Activated CD8-positive, alpha-beta memory T cell treated with anti-CD3 and anti-CD28 coated beads for 1 hour (primary cell): ENCODE measurements around the gene DRAM1.
"Not testable (repeated sequence)": the region's sequence is repeated elsewhere in the genome, so short reads cannot be mapped to it uniquely, and the experiment has no call there.

Experiments used
- DNase-seq, 2 donors: peaks; one replicate each; pipeline ENCODE4 v3.0.0-alpha.2; 2020; ENCODE audit warnings: low read depth in 1 of 2; ENCODE audit errors: extremely low read depth in 1 of 2

DRAM1 gene, protein sequence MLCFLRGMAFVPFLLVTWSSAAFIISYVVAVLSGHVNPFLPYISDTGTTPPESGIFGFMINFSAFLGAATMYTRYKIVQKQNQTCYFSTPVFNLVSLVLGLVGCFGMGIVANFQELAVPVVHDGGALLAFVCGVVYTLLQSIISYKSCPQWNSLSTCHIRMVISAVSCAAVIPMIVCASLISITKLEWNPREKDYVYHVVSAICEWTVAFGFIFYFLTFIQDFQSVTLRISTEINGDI

DNA sequence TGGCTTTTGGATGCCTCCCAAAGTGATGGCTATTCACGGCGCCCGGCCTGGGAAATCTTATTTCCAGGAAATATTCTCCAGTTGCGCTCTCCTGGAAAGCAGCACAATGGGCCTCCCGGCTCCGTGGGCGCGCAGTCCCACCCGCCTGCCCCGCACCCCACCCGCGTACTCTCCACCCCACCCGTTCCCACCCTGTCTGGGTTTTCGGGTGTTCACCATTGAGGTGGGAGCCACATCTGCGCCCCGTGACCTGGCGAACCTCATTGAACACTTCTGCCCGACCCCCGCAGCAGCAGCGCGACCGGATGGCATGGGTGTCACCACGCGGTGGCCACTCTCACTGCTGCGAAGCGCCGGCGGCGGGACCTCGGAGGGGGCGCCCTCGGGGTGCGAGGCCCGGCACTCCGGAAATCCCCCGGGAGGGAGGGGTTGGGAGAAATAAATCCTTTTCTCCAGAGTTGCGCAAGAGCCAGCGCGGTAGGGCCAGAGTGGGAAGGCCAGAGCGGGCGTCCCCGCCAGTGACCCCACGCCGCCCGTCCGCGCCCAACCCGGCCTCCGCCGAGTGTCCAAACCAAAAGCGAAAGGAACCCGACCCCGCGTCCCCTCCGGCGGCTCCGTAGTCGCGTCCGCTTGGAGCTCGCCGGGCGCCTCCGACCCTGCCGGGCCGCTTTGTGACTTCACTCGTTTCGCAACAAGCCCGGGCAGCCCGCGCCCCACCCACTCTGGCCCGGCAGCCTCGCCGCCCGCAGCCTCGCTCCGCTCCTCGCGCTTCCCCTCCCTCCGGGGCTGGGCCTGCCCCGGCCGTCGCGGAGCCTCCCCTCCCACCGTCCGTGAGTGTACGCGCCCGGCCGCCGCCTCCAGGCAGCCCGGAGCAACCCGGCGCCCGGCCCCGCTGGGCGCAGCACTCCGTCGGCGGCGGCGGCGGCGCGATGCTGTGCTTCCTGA, at the start of gene DRAM1:
Gene DRAM1, plus strand, starts transcription at position 720 of the 945 bp plus-strand sequence. Its CDS starts 210 bp downstream, at position 930.
- peak; percentile 36 to 55 for DNase-seq

GRCh38 chr12:101828463-101829196, 48.8 kb upstream of the DRAM1 start:
- no peak for DNase-seq

DNA sequence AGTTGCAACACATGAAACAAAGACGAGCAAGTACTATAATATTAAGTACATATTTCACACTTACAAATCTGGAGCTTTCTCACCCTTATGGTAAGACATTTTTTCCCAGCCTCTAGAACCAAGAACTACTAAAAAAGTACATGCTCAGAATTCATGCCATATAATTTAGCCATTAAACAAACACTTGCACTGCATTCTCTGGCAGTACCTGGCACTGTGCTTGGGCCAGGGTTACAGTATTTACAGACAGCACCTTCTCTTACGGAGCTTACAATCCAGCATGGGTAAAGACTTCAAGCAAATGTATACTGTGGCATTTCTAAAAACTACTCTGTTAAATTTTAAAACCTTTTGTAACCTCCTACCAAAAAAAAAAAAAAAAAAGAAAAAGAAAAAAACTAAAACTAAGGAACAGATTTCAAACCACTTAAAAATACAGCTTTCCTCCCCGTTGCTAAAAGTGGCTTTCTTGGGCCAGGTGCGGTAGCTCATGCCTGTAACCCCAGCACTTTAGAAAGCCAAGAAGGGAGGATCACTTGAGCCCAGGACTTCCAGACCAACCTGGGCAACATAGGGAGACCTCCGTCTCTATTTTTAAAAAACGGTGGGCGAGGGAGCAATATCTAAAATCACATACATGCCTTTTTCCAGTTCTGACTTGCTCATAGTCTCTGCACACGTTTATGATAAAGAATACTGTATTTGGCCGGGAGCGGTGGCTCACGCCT, 47.6 kb upstream of the DRAM1 start:
- DNase-seq, result no peak

DNA sequence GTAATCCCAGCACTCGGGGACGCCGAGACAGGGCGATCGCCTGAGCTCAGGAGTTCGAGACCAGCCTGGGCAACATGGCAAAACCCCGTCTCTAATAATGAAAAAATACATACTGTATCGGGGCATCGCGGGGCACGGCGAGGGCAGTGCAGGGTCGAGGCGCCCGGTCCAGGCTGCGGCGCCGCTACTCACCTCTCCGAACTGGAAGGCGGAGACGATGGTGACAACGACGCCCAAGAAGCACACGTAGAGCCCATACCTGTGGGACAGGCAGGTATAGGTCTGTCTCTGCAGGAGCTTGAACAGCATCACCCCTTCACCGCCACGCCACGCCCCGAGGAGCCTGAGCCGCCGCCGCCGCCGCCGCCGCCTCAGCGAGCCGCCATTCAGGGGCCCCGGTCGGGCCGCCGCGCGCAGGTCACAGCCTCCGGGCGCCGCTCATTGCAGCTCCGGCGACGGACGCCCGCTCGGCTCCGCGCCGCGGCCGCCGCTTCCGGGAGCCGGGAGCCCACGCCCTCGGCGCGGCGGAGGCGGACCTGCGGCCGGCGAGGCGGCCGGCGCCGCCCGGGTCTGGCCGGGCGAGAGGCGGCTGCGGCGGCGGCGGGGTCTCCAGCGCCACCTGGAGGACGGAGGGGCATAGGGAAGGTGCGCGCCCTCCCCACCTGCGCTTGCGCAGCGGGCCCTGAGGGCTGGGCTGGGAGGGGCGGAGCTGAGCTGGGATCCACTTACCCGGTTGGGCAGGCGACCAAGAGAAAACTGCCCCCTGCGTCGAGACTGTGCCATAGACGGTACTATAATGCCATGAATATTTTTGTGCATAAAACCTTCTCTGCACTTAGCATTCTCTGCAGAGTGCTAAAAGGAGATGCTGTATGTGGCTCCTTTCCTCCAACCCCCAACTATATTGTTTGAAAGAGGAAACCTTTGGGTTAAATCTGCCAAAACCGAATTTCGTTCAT, 46.7 kb upstream of the DRAM1 start, which contains the start of gene GNPTAB:
Gene GNPTAB, minus strand, starts transcription at position 593 of the 959 bp plus-strand sequence. Its CDS starts 284 bp downstream, at position 309.
- DNase-seq, result peak; percentile 89 to 94

GRCh38 chr12:101832030-101832429, 45.4 kb upstream of the DRAM1 start:
- no peak for DNase-seq

GRCh38 chr12:101838628-101839323, 38.6 kb upstream of the DRAM1 start:
- no peak for DNase-seq

- DNase-seq, result peak; percentile 29 to 38
These were observed 37.8 kb upstream of the DRAM1 start for GRCh38 chr12:101839324-101840283.

GRCh38 chr12:101841069-101841468, 36.3 kb upstream of the DRAM1 start:
- DNase-seq, result no peak

- no peak for DNase-seq
These were observed 32.2 kb upstream of the DRAM1 start for GRCh38 chr12:101845137-101845711.

DNA sequence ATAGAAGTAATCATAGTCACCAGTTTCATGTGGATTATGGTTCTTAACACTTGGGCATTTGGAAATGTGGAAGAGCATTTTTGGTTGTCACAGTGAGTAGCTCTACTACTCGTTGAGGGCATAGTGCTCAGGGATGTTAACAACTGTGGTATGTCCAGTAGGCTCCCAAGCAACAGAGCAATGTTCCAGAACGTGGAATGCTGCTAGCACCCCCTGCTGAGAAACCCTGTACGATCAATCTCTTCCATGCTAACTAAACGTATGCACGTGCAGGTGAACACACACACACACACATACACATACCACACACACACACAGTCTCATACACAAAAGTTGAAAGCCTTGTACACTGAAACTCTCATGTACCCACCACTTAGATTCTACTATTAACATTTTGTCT, 30.1 kb upstream of the DRAM1 start:
- no peak for DNase-seq

DNA sequence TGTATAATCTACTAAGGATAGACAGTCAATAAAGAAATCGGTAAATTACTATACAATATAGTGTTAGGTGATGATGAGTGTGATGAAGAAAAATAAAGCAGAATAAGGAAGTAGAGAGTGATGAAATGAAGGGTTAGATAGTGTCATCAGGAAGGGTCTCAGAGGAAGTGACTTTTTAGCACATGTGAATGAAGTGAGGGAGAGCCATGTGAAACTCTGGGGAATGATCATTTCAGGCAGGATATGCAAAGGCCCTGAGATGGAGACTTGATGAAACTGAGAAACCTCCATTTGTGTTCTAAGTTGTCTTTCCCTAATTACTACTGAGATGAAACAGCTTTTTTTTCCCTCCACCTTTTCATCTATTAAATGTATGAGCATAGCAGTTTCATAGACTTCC, 27.2 kb upstream of the DRAM1 start:
- DNase-seq, result no peak

DNA sequence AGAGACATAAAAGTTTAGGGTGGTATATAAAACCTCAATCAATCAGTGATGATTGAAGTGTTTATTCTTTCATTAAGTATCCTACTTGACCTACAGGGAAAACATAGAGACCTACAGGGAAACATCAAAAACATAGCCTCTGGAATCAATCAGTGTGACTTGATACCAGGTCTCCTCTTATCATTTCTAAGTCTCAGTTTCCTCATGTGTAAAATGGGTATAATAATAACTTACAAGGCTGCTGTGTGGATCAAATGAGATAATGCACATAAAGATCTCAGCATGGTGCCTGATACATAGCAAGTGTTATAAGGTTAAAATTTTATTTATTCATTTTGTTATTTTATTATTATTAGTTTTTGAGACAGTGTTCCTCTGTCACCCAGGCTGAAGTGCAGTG, 24.4 kb upstream of the DRAM1 start:
- DNase-seq, result no peak

- no peak for DNase-seq
These were observed 22.6 kb upstream of the DRAM1 start for GRCh38 chr12:101854747-101855146.

DNA sequence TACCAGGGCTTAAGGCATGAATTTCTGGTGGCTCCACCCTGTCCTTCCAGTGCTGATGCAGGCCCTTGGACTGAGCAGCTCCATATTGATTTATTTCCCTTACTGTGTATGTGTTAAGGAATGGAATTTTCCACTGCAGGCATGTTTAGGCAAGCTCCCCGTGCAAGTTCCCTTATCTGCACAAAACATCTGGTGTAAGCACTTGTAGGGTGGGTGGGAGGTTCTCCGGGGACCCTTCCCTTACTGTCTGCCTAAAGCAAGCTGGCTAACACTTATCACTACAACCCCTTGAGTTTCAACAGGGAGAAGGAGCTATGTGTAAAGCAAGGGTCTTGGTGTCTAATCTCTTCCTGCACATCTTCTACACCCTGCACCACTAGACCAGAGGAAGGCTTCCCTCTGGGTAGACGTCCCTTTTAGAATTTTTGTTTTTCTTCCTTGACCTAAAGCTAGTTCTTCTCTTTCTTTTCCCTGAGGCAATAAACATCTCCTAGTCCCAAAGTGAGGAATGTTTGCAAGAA, 22.0 kb upstream of the DRAM1 start:
- no peak for DNase-seq

GRCh38 chr12:101855976-101856375, 21.4 kb upstream of the DRAM1 start:
- DNase-seq, result no peak

GRCh38 chr12:101856614-101857013, 20.8 kb upstream of the DRAM1 start:
- not testable (repeated sequence) for DNase-seq

DNA sequence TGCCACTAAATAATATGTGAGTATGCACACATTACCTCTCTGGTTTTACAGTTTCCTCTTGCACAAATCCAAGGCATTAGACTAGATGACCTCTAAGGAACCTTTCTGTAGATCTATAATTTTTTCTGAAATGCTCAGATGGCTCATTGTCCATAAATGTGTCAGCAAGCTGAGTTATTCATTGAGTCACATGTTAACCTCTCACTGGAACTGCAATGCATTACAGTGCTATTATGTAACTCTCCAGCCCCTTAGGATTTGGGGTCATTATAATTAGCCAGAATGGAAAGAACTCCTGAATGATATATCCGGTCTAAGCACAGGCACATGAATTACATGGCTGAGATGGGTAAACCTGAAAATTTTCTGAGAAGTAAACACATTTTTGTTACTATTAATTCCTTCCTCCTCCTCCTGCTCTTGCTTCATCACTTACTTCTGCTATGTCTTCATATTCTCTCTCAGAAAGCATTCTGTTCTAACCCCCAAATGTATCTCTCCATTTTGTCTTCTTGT, 20.3 kb upstream of the DRAM1 start:
- DNase-seq, result no peak
